ENCODE data around the gene ELMO2. TPM values are rescaled to one million over a fixed set of nuclear protein-coding genes. Genes with fewer than 3 reads are reported as not detected.

Gene ELMO2
- total RNA-seq, 2 donors from 2014 or later = 47.7 to 117 TPM

- H3K4me3 ChIP-seq = no peak overlapping the region
- WGBS = 68% methylated on average over 13 of the region's 13 CpGs
- no peaks in the 10 kb centered on the region for H3K36me3 ChIP-seq
- H3K9me3 ChIP-seq = no peaks in the 10 kb centered on the region
- H3K27me3 ChIP-seq (replicated peaks; ENCODE audit: insufficient read depth) = no peaks in the 10 kb centered on the region
- TF ChIP-seq POLR2A (IDR thresholded peaks at IDR 0.05) (no peak), POLR2AphosphoS5 (IDR thresholded peaks at IDR 0.05) (no peak), CTCF (IDR thresholded peaks at IDR 0.05) (no peak)
- no peaks in the 10 kb centered on the region for H3K4me1 ChIP-seq (replicated peaks)
- no peak for DNase-seq (ENCODE audit: low spot score)
- intact Hi-C loops (cut with DNase I) = loop anchor here (10.0 kb wide), 1 partner anchor 334 kb away; the partner anchor contains the start of gene TP53RK
- H3K27ac ChIP-seq = no peak overlapping the region
Observed at GRCh38 chr20:46350201-46350985, 56.0 kb downstream of the ELMO2 start.

GRCh38 chr20:46349742-46350056, 56.7 kb downstream of the ELMO2 start:
- Histone ChIP-seq H3K36me3 (no peaks in the 10 kb centered on the region), H3K9me3 (no peaks in the 10 kb centered on the region), H3K27me3 (replicated peaks; ENCODE audit: insufficient read depth) (no peaks in the 10 kb centered on the region), H3K4me3 (no peak overlapping the region), H3K27ac (no peak overlapping the region), H3K4me1 (replicated peaks) (no peaks in the 10 kb centered on the region)
- TF ChIP-seq CTCF (IDR thresholded peaks at IDR 0.05) (no peak), POLR2A (IDR thresholded peaks at IDR 0.05) (no peak), POLR2AphosphoS5 (IDR thresholded peaks at IDR 0.05) (no peak)
- WGBS = 55% methylated on average over 4 of the region's 4 CpGs
- intact Hi-C loops (cut with DNase I) = loop anchor here (5.0 to 10.0 kb wide), 2 partner anchors 217 to 335 kb away; partner anchors contain the start of gene TP53RK
- DNase-seq (ENCODE audit: low spot score) = no peak

- H3K4me3 ChIP-seq = no peak overlapping the region
- H3K36me3 ChIP-seq = no peaks in the 10 kb centered on the region
- no peak overlapping the region for H3K27ac ChIP-seq
- TF ChIP-seq CTCF (IDR thresholded peaks at IDR 0.05) (peak; percentile 74 to 86 (median 80)), POLR2A (IDR thresholded peaks at IDR 0.05) (no peak)
- H3K27me3 ChIP-seq (replicated peaks; ENCODE audit: insufficient read depth) = no peaks in the 10 kb centered on the region
- DNase-seq (ENCODE audit: low spot score) = peak; percentile 57
- H3K9me3 ChIP-seq = no peaks in the 10 kb centered on the region
- no peaks in the 10 kb centered on the region for H3K4me1 ChIP-seq (replicated peaks)
- intact Hi-C loops (cut with DNase I) = loop anchor here (5.0 kb wide), 1 partner anchor 217 kb away; no protein-coding TSS in a partner anchor
- WGBS = 33% methylated on average over 12 of the region's 12 CpGs
Observed at GRCh38 chr20:46349035-46349741, 57.2 kb downstream of the ELMO2 start.

GRCh38 chr20:46347841-46348803, 58.3 kb downstream of the ELMO2 start:
- H3K36me3 ChIP-seq = no peaks in the 10 kb centered on the region
- no peaks in the 10 kb centered on the region for H3K27me3 ChIP-seq (replicated peaks; ENCODE audit: insufficient read depth)
- H3K4me3 ChIP-seq = no peak overlapping the region
- H3K9me3 ChIP-seq = no peaks in the 10 kb centered on the region
- H3K4me1 ChIP-seq (replicated peaks) = no peaks in the 10 kb centered on the region
- TF ChIP-seq POLR2AphosphoS5 (IDR thresholded peaks at IDR 0.05) (no peak), POLR2A (IDR thresholded peaks at IDR 0.05) (no peak), CTCF (IDR thresholded peaks at IDR 0.05) (no peak)
- 50% methylated on average over 21 of the region's 25 CpGs for WGBS
- no peak overlapping the region for H3K27ac ChIP-seq
- no peak for DNase-seq (ENCODE audit: low spot score)
- intact Hi-C loops (cut with DNase I) = loop anchor here (5.0 kb wide), 1 partner anchor 216 kb away; no protein-coding TSS in a partner anchor

All from prostate gland (tissue), 2 donors.